HG03280 (cell line): ENCODE measurements around the gene ARHGAP26.
"Not testable (repeated sequence)": the region's sequence is repeated elsewhere in the genome, so short reads cannot be mapped to it uniquely, and the experiment has no call there.

Source experiments
- ATAC-seq: cut with Tn5 transposase; IDR thresholded peaks from one replicate; pipeline ENCODE4 v1.9.1; 2021; ENCODE audit warnings: mild to moderate bottlenecking, moderate library complexity; ENCODE audit not compliant: unreplicated experiment

Gene ARHGAP26

GRCh38 chr5:143073766-143074165 is 303.6 kb downstream of the ARHGAP26 start:
- no peak for ATAC-seq

- no peak for ATAC-seq
Observed at GRCh38 chr5:143074414-143074996, 304.3 kb downstream of the ARHGAP26 start.

- no peak for ATAC-seq
Observed at GRCh38 chr5:143076377-143076776, 306.2 kb downstream of the ARHGAP26 start.

- no peak for ATAC-seq
Observed at GRCh38 chr5:143077453-143078103, 307.4 kb downstream of the ARHGAP26 start.

GRCh38 chr5:143078313-143078712 is 308.1 kb downstream of the ARHGAP26 start:
- no peak for ATAC-seq

GRCh38 chr5:143078971-143079370 is 308.8 kb downstream of the ARHGAP26 start:
- no peak for ATAC-seq

GRCh38 chr5:143080407-143080806 is 310.2 kb downstream of the ARHGAP26 start:
- no peak for ATAC-seq

- no peak for ATAC-seq
Observed at GRCh38 chr5:143080982-143081381, 310.8 kb downstream of the ARHGAP26 start.

GRCh38 chr5:143083006-143083405 is 312.8 kb downstream of the ARHGAP26 start:
- ATAC-seq: no peak

GRCh38 chr5:143084407-143084806 is 314.2 kb downstream of the ARHGAP26 start:
- no peak for ATAC-seq

GRCh38 chr5:143085319-143085917 is 315.2 kb downstream of the ARHGAP26 start:
- ATAC-seq: no peak

GRCh38 chr5:143086546-143086907 is 316.4 kb downstream of the ARHGAP26 start:
- ATAC-seq: no peak

- ATAC-seq: no peak
Observed at GRCh38 chr5:143086908-143087637, 316.9 kb downstream of the ARHGAP26 start.

- ATAC-seq: not testable (repeated sequence)
Observed at GRCh38 chr5:143088702-143089101, 318.5 kb downstream of the ARHGAP26 start.

GRCh38 chr5:143090044-143090443 is 319.9 kb downstream of the ARHGAP26 start:
- ATAC-seq: not testable (repeated sequence)

GRCh38 chr5:143092711-143093451 is 322.7 kb downstream of the ARHGAP26 start:
- ATAC-seq: not testable (repeated sequence)

- no peak for ATAC-seq
Observed at GRCh38 chr5:143093452-143094086, 323.4 kb downstream of the ARHGAP26 start.

- ATAC-seq: no peak
Observed at GRCh38 chr5:143094087-143094521, 323.9 kb downstream of the ARHGAP26 start.

GRCh38 chr5:143094608-143095007 is 324.4 kb downstream of the ARHGAP26 start:
- ATAC-seq: not testable (repeated sequence)

GRCh38 chr5:143101121-143101520 is 330.9 kb downstream of the ARHGAP26 start:
- ATAC-seq: peak; percentile 85
